Measurements from ENCODE around the gene ELOVL4.

The ELOVL4 gene

DNA sequence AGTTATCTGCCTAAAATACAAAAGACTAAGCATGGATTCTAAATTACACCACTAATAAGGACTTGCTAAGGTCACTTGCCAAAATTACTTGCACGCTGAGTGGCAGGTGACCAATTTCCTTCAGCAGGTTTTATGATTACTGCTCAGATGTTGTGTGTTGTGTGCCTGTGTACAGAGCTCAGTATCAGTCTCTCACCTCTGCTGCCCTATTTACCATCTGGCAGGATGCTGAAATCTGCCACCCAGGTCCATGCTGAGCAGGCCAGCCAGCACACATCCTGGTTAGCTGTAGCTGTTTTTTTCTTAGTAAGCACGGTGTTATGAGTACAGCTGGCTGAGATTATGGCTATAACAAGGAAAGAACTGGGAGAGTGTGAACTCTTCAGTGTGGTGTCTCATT is 34.0 kb downstream of the ELOVL4 start:
- no peak for DNase-seq (ENCODE audit: low read depth in 3 of 3)

DNA sequence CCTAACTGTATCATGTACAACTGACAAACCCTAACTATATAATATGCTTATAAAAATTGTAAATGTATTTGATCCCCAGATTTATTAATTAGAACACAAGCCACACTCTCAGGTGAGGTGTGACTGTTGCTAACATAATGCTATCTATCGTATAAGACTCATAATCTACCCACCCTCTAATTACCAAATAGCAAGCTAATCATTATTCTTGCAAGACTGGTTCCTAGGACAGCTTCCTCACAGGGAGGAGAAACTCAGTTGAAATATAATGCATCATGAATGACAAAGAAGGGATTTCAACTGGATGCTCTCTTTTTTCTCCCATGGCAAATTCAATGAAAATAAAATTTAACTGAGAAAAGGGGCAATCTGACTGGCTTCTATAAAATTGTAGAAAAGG is 35.4 kb downstream of the ELOVL4 start:
- DNase-seq (ENCODE audit: low read depth in 3 of 3): no peak

DNA sequence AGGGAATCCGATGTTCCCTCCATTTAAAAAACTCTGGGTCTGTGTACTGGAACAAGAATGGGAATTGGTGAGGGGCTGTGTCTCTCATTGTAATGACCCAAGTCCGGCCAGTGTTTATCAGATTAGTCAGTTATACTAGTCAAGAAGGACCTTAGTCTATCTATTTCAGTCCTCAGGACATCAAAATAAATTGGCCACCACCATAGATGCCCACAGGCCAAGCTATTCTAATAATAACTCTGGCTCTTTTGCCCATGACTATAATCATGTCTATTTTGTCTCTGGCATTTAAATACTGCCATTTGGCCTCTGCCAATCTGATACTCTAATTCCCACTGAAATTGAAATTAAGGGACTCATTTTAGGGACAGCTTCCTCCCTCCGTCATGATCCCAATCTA is 37.8 kb downstream of the ELOVL4 start:
- no peak for DNase-seq (ENCODE audit: low read depth in 3 of 3)

DNA sequence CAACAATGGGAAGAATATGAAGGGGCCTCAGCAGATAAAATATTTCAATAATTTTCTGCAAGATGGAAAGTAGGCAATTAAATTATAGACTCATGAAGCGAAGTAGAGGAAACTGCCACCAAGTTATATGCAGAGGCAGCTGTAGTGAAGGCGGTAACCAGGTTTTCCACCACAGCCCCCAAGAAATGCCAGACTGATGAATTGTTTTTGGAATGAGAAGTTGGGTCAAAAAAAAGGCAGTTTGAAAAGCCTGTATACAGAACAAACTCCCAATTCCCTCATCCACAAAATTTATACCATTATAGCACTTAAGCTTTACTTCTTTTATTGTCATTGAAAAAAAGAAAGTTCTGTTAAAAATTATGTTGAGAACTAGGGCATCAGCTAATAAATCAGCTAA is 45.3 kb downstream of the ELOVL4 start:
- no peak for DNase-seq (ENCODE audit: low read depth in 3 of 3)

DNA sequence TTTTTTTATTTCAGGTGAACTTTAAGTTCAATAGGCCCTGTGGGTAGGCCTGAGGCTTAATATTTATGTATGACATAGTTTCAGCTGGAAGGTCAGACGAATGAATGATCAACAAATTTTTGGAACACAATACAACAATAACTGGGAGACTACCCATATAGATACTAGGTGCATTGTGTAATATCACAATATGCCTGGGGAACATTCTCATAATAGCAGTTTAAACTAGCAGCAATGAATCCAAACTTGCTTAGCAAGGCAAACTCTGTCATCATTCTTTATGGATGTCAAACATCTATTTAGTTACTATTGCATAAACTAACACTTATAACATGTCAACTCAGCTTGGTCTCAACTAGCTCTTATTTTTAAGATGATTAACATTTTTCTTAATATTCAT is 49.3 kb downstream of the ELOVL4 start:
- no peak for DNase-seq (ENCODE audit: low read depth in 3 of 3)

DNA sequence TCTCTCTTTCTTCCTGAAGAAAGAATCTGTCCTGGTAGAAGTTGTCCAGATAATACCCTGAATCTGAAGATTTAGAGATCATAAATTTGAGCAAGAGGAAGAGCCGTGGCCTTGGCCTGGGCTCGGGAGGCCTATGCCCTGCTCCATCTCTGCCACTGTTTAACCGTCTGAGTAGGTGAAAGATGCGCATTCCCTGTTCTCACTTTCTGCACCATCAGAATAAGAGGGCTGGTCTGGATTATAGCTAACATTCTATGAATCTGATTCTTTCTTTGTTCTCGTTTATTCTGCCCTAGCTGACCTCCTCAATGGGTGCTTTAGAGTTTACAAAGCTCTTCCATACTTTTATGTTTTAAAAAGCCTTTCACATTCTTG is 51.3 kb downstream of the ELOVL4 start:
- DNase-seq (ENCODE audit: low read depth in 3 of 3): no peak

DNA sequence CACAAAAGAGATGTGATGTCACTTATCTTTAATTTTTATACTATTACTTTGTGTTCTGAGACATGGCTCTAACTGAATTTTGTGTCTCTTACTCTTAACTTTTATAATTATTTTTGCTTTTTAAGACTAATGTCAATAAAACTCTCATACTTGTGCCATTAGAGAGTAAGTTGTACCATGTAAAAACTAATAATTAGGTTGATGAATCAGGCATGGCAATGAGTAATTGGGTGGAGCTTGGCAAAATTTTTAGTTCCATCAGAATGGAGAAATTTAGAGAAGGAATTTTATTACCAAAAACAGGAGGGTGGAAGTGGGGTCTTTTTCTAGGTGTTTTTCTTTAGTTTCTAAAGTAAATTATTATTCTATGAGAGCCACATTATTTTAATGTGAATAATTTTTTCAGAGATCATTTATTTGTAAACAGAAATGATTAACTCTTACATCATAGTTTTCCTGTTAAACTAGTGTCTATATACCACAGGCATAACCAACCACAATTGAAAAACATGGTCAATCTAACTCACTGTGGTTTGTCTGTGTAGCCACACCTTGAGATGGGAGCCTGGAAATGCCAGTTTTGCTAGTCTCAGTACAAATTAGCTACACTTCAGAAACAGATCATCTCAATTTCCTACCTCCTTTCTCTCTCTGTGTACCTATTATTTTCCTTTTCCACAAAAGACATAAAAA is 51.8 kb downstream of the ELOVL4 start:
- no peak for DNase-seq (ENCODE audit: low read depth in 3 of 3)

DNA sequence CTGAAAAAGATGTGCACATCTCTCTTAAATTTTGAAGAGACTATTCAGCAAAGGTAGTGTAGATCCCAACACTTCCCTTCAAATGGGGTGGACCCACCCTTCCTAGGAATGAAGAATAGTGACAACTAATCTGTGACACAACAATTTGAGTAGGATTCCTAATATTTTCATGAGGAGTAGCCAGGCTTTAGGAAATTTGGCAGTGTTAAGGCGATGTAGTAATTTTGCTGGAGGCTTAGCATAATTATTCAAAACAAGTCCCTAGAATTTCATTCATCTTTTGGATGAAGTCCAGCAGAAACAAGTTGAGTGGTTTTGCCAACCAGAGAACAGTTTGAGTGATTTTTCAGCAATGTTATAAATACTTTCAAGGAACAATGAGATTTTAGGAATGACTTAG is 52.4 kb downstream of the ELOVL4 start:
- DNase-seq (ENCODE audit: low read depth in 3 of 3): no peak

DNA sequence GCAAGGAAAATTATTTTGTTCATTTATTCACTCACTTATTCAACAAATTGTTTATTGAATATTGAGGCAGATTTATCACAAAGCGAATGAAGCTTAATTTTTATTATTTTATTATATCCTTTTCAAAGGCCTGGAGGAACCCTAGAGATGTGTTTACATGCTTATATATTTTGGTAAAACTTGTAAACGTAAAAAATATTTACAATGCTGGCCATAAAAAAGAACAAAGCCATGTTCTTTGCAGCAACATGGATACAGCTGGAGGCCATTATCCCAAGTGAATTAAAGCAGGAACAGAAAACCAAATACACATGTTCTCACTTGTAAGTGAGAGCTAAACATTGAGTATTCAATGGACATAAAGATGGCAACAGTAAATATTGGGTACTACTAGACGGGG is 58.8 kb downstream of the ELOVL4 start:
- no peak for DNase-seq (ENCODE audit: low read depth in 3 of 3)

DNA sequence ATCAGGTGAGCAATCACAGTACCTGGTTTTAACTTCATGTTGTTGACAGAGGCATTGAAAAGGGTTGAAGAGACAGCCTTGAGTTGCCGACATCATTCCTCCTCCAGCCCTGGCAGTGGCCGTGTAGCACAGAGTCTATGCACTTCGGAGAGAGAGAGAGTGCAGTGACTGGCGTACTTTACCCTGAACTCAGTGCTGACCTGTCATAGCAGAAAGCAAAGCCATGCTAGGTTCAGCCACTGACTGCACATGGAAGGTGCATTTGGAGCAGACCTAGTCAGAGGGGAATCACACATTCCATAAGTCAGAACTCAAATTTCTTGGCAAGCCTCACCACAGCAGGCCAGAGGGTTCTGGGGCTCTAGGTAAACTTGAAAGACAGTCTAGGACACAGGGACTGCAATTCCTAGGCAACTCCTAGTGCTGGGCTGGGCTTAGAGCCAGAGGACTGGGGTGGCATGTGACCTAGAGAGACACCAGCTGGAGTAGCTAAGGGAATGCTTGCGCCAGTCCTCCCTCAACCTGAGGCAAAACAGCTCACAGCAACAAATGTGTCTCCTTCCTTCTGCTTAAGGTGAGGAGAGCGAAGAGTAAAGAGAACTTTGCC is 69.1 kb downstream of the ELOVL4 start:
- no peak for DNase-seq (ENCODE audit: low read depth in 3 of 3)

DNA sequence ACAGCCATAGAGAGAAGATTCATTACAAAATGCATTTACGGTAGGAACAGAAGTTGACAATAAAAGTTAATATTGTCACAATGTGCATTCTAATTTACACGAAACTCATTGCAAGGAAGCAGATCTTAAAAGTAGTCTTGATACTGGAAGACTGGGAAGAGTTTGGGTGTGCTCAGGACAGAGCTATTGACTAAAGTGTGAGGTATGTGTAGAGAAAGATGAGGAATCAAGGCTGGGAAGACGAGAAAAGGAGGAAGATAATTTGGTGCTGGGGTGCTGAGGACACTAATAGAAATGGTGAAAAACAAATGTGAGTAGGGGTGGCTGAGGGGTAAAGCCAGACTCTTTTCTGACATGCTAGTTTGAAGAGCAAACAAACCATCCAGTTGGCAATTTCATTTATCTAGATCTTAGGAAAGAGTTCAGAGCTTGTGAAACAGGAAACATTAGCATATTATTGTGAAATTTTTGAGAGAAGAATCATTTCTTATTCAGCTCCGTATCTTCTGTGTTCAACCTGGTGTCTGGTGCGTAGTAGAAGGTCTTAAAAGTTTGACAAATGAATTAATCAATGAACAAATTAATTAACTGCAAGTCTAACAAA is 72.7 kb downstream of the ELOVL4 start:
- no peak for DNase-seq (ENCODE audit: low read depth in 3 of 3)

DNA sequence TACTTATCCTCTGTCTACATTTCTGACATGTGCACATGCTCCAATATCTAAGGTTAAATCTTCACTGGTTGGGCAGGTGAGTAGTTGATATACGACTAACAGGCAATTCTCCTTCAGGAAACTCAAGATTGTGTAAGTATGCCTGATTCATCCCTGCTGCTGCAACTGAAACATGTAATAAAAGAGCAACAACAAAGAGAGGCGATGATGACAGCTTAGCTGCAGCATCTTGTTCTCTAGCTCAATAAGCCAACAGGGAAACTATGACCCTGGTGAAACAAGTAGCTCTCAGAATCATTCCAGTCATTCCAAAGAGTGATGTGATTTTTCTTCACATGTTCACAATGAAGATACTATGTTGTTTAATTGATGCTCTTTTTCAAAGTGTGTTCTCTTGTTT is 74.4 kb downstream of the ELOVL4 start:
- DNase-seq (ENCODE audit: low read depth in 3 of 3): no peak

DNA sequence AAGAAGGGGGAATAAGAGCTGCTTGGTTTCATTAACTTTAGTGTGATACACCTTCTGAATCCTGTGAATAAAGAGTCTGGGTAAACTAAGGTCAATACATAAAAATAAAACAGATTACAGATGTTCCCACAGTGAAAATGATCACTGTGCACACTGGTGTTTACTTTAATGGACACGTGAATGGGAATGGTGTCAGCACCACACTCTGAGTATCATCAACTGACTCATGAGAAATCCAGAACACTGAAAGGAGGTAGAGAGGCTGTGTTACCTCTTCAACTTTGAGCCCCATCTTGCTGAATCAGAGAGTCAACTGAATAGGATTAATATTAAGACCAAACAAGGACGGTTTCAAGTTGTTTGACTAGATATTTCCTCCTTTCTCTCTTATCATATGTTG is 75.0 kb downstream of the ELOVL4 start:
- no peak for DNase-seq (ENCODE audit: low read depth in 3 of 3)

DNA sequence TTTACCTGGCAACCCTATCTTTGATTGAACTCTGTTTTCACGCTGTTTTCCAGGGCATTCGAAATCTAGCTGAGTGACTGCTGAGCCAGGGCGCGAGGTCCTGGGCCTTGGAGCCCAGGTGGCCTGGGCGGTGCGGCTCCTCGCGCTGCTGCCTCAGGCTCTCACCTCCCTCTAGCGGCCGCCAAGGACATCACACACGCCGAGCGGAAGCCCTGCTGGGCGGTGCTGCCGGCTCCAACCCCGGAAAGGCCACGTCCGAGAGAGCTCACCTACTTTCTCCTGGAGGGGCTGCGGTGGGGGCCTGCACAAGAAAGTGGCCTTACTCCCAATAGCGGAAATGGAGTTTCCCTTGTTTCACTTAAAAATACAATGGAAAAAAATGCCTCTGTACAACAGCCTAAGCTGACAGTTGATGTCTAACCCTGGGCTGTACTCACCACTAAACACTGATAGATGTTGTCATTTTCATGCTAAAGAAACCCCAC is 77.7 kb downstream of the ELOVL4 start:
- DNase-seq (ENCODE audit: low read depth in 3 of 3): peak; percentile 52 to 55 (median 53)

DNA sequence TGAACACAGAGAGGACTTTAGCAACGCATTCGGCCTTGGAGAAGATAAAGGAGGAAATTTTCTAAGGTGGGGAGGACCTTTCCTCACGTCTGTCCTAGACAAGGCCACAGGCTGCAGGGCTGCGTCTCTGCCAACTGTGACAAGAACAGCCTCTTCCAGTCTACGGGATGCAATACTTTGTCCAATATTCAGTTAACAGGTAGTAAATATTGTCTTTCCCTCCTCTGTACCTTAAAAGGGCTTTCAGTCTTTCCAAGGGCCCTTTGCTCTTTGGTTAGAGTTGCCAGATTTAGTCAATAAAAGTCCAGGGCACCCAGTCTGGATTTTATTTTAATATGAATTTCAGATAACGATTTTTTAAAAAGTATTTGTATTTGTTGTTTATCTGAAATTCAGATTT is 78.2 kb downstream of the ELOVL4 start:
- no peak for DNase-seq (ENCODE audit: low read depth in 3 of 3)

DNA sequence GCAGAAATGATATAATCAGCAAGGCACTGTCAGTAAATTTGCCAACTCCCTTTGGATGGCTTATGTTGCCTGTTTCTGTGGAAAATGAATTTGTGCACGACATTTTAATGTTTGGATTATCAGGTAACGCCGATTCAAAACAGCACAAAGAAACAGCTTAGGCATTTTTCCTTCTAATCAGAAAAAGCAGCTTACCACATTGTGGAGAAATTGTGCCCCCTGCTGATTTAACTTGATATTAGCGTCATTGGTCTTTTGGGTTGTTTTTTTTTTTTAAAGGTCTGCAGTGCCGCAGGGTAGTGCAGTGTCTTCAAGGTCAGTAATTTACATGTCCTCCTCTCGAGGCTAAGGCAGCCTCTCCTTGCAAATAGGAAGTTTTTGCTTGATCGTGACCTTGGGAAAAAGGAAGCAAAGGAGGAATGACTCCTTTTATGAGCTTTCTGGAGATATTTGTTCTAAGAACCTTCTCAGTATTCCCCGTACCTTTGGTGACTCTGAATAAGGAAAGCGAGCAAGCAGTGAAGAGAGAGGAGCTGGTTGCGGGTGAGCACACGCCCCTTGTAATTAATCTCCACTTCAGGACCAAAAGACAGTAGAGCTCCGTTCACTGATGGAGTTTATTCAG is 79.1 kb downstream of the ELOVL4 start:
- no peak for DNase-seq (ENCODE audit: low read depth in 3 of 3)
